HepG2 (cell line): ENCODE data around the gene LINGO3. TPM values are rescaled to one million over a fixed set of nuclear protein-coding genes. Genes with fewer than 3 reads are reported as not detected.

Experiments
- AGO2 ChIP-seq: fragments of 200-400 bp; formaldehyde crosslinking; optimal IDR thresholded peaks from 2 replicates; pipeline ENCODE3; 2017; ENCODE audit warnings: mild to moderate bottlenecking, low read depth, low read length, moderate library complexity
- HNRNPK ChIP-seq: fragments of 200-400 bp; formaldehyde crosslinking; IDR thresholded peaks from 2 replicates; pipeline ENCODE4 v1.6.1; 2018; ENCODE audit warnings: low read length, low read depth, moderate library complexity, mild to moderate bottlenecking; ENCODE audit not compliant: poor library complexity, severe bottlenecking
- RARA ChIP-seq: IDR thresholded peaks from 2 replicates; pipeline ENCODE4 v1.6.1; 2016; ENCODE audit warnings: missing genetic modification reagents, missing compliant biosample characterization
- REXO4 ChIP-seq: sonication (generic); formaldehyde crosslinking; IDR thresholded peaks from 2 replicates; pipeline ENCODE4 v1.8.0; 2022; ENCODE audit warnings: missing genetic modification reagents, mild to moderate bottlenecking, borderline replicate concordance
- SALL2 ChIP-seq: sonication (generic); formaldehyde crosslinking; IDR thresholded peaks from 2 replicates; pipeline ENCODE4 v1.8.1; 2023; ENCODE audit warnings: mild to moderate bottlenecking, missing genetic modification reagents, inconsistent platforms
- THAP8 ChIP-seq: sonication (generic); formaldehyde crosslinking; IDR thresholded peaks from 2 replicates; pipeline ENCODE4 v1.5.1; 2020; ENCODE audit warnings: missing genetic modification reagents, mild to moderate bottlenecking, borderline replicate concordance
- TOE1 ChIP-seq: sonication (generic); formaldehyde crosslinking; IDR thresholded peaks from 2 replicates; pipeline ENCODE4 v1.4.0; 2020; ENCODE audit warnings: mild to moderate bottlenecking, missing genetic modification reagents
- ZNF207 ChIP-seq: fragments of 450-650 bp; IDR thresholded peaks from 2 replicates; pipeline ENCODE4 v1.6.1; 2016; ENCODE audit warnings: antibody characterized with exemption, borderline replicate concordance
- ZNF260 ChIP-seq: sonication (generic); formaldehyde crosslinking; IDR thresholded peaks from 2 replicates; pipeline ENCODE4 v1.4.0; 2020; ENCODE audit warnings: missing genetic modification reagents, low read depth, mild to moderate bottlenecking, borderline replicate concordance
- ZNF264 ChIP-seq: sonication (generic); formaldehyde crosslinking; IDR thresholded peaks from 2 replicates; pipeline ENCODE4 v1.4.0; 2020; ENCODE audit warnings: missing genetic modification reagents
- ZNF558 ChIP-seq: sonication (generic); formaldehyde crosslinking; IDR thresholded peaks from 2 replicates; pipeline ENCODE4 v1.9.0; 2022; ENCODE audit warnings: mild to moderate bottlenecking, missing genetic modification reagents, borderline replicate concordance
- polyA plus RNA-seq, 8 experiments: library from polyadenylated mRNA; depleted of rRNA in 3 of 8; stranded (reverse) in 7 of 8; unstranded in 1 of 8; fragments of >200 nt; fragmentation: Illumina TruSeq in 4 of 8; extraction: Trizol in 4 of 8; gene quantifications; 2 replicates each; pipeline versions ENCODE4 v1.2.1 to v1.2.3, GENCODE V29; 2011 to 2016; ENCODE audit warnings: low read depth in 4 of 8, missing spikeins in 1 of 8, mixed read lengths in 1 of 8; ENCODE audit not compliant: insufficient read depth in 1 of 8
- total RNA-seq, 5 experiments: library from RNA; depleted of rRNA; stranded (reverse); fragments of >200 nt; fragmentation: Illumina TruSeq; extraction: Trizol; gene quantifications; 2 replicates each; pipeline ENCODE4 v1.2.3, GENCODE V29; 2016; ENCODE audit warnings: low read depth in 1 of 5
- TF ChIP-seq, protein P1 (sequence below): sonication (generic); formaldehyde crosslinking; IDR thresholded peaks from 2 replicates; pipeline ENCODE4 v1.8.0; 2022; ENCODE audit warnings: mild to moderate bottlenecking, missing genetic modification reagents; ENCODE audit not compliant: insufficient replicate concordance
- TF ChIP-seq, protein P2 (sequence below): sonication (generic); formaldehyde crosslinking; IDR thresholded peaks from 2 replicates; pipeline ENCODE4 v1.4.0; 2020; ENCODE audit warnings: missing genetic modification reagents
- TF ChIP-seq, protein P3 (sequence below): sonication (generic); formaldehyde crosslinking; IDR thresholded peaks from 2 replicates; pipeline ENCODE4 v1.4.0; 2020; ENCODE audit warnings: missing genetic modification reagents
- TF ChIP-seq, protein P4 (sequence below), 2 experiments: sonication (generic) in 1 of 2; formaldehyde crosslinking in 1 of 2; IDR thresholded peaks; 2 replicates each; pipeline versions ENCODE4 v1.4.0 to v1.6.1; 2018 to 2020; ENCODE audit warnings: missing genetic modification reagents in 2 of 2, borderline replicate concordance in 1 of 2, low read depth in 1 of 2, mild to moderate bottlenecking in 1 of 2, missing biosample characterization in 1 of 2
- TF ChIP-seq, protein P5 (sequence below): sonication (generic); formaldehyde crosslinking; conservative IDR thresholded peaks from 2 replicates; pipeline ENCODE4 v1.8.0; 2022; ENCODE audit warnings: mild to moderate bottlenecking, moderate library complexity, missing genetic modification reagents

The LINGO3 gene
- total and polyA plus RNA-seq, 2 of the 13 experiments (the other 11 are each of a cell fraction or from before 2014, with no cell fraction given) = not detected

DNA sequence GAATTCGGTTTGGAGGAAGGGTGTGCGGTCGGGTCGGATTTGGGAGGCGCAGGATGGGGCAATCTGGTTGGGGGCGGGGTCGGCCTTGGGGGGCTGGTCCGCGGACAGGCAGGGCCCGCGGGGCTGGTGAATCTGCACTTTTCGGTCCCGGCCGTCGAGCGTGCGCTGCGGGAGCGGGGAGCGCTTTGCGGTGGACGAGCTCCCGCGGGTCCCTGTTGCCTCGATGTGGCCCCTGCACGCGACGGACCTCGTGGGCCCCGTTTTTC lies 37.9 kb downstream of the LINGO3 start (continued):
- TF ChIP-seq, protein P1, sequence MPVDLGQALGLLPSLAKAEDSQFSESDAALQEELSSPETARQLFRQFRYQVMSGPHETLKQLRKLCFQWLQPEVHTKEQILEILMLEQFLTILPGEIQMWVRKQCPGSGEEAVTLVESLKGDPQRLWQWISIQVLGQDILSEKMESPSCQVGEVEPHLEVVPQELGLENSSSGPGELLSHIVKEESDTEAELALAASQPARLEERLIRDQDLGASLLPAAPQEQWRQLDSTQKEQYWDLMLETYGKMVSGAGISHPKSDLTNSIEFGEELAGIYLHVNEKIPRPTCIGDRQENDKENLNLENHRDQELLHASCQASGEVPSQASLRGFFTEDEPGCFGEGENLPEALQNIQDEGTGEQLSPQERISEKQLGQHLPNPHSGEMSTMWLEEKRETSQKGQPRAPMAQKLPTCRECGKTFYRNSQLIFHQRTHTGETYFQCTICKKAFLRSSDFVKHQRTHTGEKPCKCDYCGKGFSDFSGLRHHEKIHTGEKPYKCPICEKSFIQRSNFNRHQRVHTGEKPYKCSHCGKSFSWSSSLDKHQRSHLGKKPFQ (CRISPR knock-in tag) = no peak
- TF ChIP-seq ZNF207 (no peak), THAP8 (no peak), AGO2 (peak; percentile 84), TOE1 (CRISPR knock-in tag) (no peak), SALL2 (CRISPR knock-in tag) (no peak), RARA (CRISPR knock-in tag) (no peak), HNRNPK (peak; percentile 35), ZNF558 (CRISPR knock-in tag) (no peak), ZNF264 (CRISPR knock-in tag) (no peak), ZNF260 (no peak), REXO4 (CRISPR knock-in tag) (no peak)
- TF ChIP-seq, protein P2, sequence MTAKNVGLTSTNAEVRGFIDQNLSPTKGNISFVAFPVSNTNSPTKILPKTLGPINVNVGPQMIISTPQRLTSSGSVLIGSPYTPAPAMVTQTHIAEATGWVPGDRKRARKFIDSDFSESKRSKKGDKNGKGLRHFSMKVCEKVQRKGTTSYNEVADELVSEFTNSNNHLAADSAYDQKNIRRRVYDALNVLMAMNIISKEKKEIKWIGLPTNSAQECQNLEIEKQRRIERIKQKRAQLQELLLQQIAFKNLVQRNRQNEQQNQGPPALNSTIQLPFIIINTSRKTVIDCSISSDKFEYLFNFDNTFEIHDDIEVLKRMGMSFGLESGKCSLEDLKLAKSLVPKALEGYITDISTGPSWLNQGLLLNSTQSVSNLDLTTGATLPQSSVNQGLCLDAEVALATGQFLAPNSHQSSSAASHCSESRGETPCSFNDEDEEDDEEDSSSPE (CRISPR knock-in tag) = no peak
- TF ChIP-seq, protein P3, sequence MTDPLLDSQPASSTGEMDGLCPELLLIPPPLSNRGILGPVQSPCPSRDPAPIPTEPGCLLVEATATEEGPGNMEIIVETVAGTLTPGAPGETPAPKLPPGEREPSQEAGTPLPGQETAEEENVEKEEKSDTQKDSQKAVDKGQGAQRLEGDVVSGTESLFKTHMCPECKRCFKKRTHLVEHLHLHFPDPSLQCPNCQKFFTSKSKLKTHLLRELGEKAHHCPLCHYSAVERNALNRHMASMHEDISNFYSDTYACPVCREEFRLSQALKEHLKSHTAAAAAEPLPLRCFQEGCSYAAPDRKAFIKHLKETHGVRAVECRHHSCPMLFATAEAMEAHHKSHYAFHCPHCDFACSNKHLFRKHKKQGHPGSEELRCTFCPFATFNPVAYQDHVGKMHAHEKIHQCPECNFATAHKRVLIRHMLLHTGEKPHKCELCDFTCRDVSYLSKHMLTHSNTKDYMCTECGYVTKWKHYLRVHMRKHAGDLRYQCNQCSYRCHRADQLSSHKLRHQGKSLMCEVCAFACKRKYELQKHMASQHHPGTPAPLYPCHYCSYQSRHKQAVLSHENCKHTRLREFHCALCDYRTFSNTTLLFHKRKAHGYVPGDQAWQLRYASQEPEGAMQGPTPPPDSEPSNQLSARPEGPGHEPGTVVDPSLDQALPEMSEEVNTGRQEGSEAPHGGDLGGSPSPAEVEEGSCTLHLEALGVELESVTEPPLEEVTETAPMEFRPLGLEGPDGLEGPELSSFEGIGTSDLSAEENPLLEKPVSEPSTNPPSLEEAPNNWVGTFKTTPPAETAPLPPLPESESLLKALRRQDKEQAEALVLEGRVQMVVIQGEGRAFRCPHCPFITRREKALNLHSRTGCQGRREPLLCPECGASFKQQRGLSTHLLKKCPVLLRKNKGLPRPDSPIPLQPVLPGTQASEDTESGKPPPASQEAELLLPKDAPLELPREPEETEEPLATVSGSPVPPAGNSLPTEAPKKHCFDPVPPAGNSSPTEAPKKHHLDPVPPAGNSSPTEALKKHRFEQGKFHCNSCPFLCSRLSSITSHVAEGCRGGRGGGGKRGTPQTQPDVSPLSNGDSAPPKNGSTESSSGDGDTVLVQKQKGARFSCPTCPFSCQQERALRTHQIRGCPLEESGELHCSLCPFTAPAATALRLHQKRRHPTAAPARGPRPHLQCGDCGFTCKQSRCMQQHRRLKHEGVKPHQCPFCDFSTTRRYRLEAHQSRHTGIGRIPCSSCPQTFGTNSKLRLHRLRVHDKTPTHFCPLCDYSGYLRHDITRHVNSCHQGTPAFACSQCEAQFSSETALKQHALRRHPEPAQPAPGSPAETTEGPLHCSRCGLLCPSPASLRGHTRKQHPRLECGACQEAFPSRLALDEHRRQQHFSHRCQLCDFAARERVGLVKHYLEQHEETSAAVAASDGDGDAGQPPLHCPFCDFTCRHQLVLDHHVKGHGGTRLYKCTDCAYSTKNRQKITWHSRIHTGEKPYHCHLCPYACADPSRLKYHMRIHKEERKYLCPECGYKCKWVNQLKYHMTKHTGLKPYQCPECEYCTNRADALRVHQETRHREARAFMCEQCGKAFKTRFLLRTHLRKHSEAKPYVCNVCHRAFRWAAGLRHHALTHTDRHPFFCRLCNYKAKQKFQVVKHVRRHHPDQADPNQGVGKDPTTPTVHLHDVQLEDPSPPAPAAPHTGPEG (CRISPR knock-in tag) = peak; percentile 68; the same call in 1 of the 2 replicates
- TF ChIP-seq, protein P4, sequence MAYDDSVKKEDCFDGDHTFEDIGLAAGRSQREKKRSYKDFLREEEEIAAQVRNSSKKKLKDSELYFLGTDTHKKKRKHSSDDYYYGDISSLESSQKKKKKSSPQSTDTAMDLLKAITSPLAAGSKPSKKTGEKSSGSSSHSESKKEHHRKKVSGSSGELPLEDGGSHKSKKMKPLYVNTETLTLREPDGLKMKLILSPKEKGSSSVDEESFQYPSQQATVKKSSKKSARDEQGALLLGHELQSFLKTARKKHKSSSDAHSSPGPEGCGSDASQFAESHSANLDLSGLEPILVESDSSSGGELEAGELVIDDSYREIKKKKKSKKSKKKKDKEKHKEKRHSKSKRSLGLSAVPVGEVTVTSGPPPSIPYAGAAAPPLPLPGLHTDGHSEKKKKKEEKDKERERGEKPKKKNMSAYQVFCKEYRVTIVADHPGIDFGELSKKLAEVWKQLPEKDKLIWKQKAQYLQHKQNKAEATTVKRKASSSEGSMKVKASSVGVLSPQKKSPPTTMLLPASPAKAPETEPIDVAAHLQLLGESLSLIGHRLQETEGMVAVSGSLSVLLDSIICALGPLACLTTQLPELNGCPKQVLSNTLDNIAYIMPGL (CRISPR knock-in tag; IDR thresholded peaks at IDR 0.05; ENCODE audit: borderline replicate concordance in 1 of 2, low read depth in 1 of 2) = 0 out of 4 replicates have a peak, but pooled peaks of 1 of the 2 experiments have one; percentile 8
- TF ChIP-seq, protein P5, sequence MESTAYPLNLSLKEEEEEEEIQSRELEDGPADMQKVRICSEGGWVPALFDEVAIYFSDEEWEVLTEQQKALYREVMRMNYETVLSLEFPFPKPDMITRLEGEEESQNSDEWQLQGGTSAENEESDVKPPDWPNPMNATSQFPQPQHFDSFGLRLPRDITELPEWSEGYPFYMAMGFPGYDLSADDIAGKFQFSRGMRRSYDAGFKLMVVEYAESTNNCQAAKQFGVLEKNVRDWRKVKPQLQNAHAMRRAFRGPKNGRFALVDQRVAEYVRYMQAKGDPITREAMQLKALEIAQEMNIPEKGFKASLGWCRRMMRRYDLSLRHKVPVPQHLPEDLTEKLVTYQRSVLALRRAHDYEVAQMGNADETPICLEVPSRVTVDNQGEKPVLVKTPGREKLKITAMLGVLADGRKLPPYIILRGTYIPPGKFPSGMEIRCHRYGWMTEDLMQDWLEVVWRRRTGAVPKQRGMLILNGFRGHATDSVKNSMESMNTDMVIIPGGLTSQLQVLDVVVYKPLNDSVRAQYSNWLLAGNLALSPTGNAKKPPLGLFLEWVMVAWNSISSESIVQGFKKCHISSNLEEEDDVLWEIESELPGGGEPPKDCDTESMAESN (CRISPR knock-in tag) = 0 out of 2 replicates have a peak, but pooled peaks have one; percentile 33
